Renal cortical epithelial cell (primary cell): Measurements from ENCODE around the gene LETM1. TPM values are rescaled to one million over a fixed set of nuclear protein-coding genes. Genes with fewer than 3 reads are reported as not detected.

Experiments
- DNase-seq: peaks from one replicate; pipeline ENCODE4 v3.0.0-alpha.2; 2011; ENCODE audit warnings: low read depth
- total RNA-seq: library from RNA; depleted of rRNA; stranded (reverse); fragments of >200 nt; gene quantifications from 2 replicates; pipeline ENCODE4 v1.2.3, GENCODE V29; 2014

LETM1 gene
- total RNA-seq, 1 donor from 2014 or later, result 102 TPM

- peak; percentile 68 for DNase-seq
Observed at GRCh38 chr4:1777822-1778641, 77.9 kb downstream of the LETM1 start.

- DNase-seq, result no peak
Observed at GRCh38 chr4:1776521-1777161, 79.3 kb downstream of the LETM1 start.

GRCh38 chr4:1775731-1776500 lies 80.0 kb downstream of the LETM1 start:
- peak; percentile 32 for DNase-seq

- DNase-seq, result no peak
Observed at GRCh38 chr4:1773754-1774153, 82.2 kb downstream of the LETM1 start.

GRCh38 chr4:1772853-1773538 lies 83.0 kb downstream of the LETM1 start:
- DNase-seq, result no peak

- no peak for DNase-seq
Observed at GRCh38 chr4:1771555-1772305, 84.2 kb downstream of the LETM1 start.

GRCh38 chr4:1770791-1771231 lies 85.1 kb downstream of the LETM1 start:
- DNase-seq, result no peak

- no peak for DNase-seq
Observed at GRCh38 chr4:1770245-1770644, 85.7 kb downstream of the LETM1 start.

GRCh38 chr4:1769692-1770091 lies 86.3 kb downstream of the LETM1 start:
- DNase-seq, result no peak

- no peak for DNase-seq
Observed at GRCh38 chr4:1768367-1769034, 87.5 kb downstream of the LETM1 start.

GRCh38 chr4:1767770-1768366 lies 88.1 kb downstream of the LETM1 start:
- DNase-seq, result no peak

GRCh38 chr4:1767061-1767769 lies 88.7 kb downstream of the LETM1 start:
- no peak for DNase-seq

- DNase-seq, result no peak
Observed at GRCh38 chr4:1766106-1767060, 89.6 kb downstream of the LETM1 start.

- no peak for DNase-seq
Observed at GRCh38 chr4:1765409-1766072, 90.4 kb downstream of the LETM1 start.

- no peak for DNase-seq
Observed at GRCh38 chr4:1764670-1765069, 91.3 kb downstream of the LETM1 start.

- DNase-seq, result no peak
Observed at GRCh38 chr4:1763550-1764080, 92.3 kb downstream of the LETM1 start.

- DNase-seq, result no peak
Observed at GRCh38 chr4:1763070-1763549, 92.8 kb downstream of the LETM1 start.
